ENCODE data around the gene TCF7L2. TPM values are rescaled to one million over a fixed set of nuclear protein-coding genes. Genes with fewer than 3 reads are reported as not detected.

TCF7L2 gene
- polyA plus RNA-seq, 1 experiment: 11.3 TPM

GRCh38 chr10:113021268-113022040, 71.4 kb downstream of the TCF7L2 start:
- no peak for DNase-seq (ENCODE audit: low read depth)

GRCh38 chr10:113022265-113022664, 72.2 kb downstream of the TCF7L2 start:
- no peak for TF ChIP-seq CTCF (IDR thresholded peaks at IDR 0.05; ENCODE audit: insufficient read depth, low read depth, low read length)
- no peaks in the 10 kb centered on the region for H3K27me3 ChIP-seq (ENCODE audit: control insufficient read depth, insufficient read depth, low read length)
- ChIA-PET CTCF (interaction anchor here (0.8 to 1.4 kb wide), 2 partner anchors 17 to 36 kb away, joined by 3 read pairs; no protein-coding TSS in a partner anchor), POLR2A (no interaction called here)
- DNase-seq (ENCODE audit: low read depth): no peak
- H3K36me3 ChIP-seq (ENCODE audit: control insufficient read depth, insufficient read depth, low read length): no peaks in the 10 kb centered on the region; the same call in none of the 2 replicates
- no peak overlapping the region for H3K4me3 ChIP-seq (ENCODE audit: low read depth, low read length)

More at GRCh38 chr10:113021268-113022040, 71.4 kb downstream of the TCF7L2 start:
- Histone ChIP-seq H3K27me3 (ENCODE audit: control insufficient read depth, insufficient read depth, low read length) (no peaks in the 10 kb centered on the region), H3K4me3 (ENCODE audit: low read depth, low read length) (no peak overlapping the region), H3K36me3 (ENCODE audit: control insufficient read depth, insufficient read depth, low read length) (no peaks in the 10 kb centered on the region; the same call in none of the 2 replicates)
- ChIA-PET CTCF (interaction anchor here (0.9 kb wide), 1 partner anchor 550 kb away, joined by 3 read pairs; no protein-coding TSS in a partner anchor), POLR2A (no interaction called here)
- TF ChIP-seq CTCF (IDR thresholded peaks at IDR 0.05; ENCODE audit: insufficient read depth, low read depth, low read length): no peak

- ChIA-PET POLR2A (no interaction called here), CTCF (interaction anchor here (0.8 to 1.4 kb wide), 2 partner anchors 16 to 36 kb away, joined by 3 read pairs; no protein-coding TSS in a partner anchor)
- H3K36me3 ChIP-seq (ENCODE audit: control insufficient read depth, insufficient read depth, low read length): no peaks in the 10 kb centered on the region; the same call in none of the 2 replicates
- H3K27me3 ChIP-seq (ENCODE audit: control insufficient read depth, insufficient read depth, low read length): no peaks in the 10 kb centered on the region
- DNase-seq (ENCODE audit: low read depth): no peak
- no peak overlapping the region for H3K4me3 ChIP-seq (ENCODE audit: low read depth, low read length)
- no peak for TF ChIP-seq CTCF (IDR thresholded peaks at IDR 0.05; ENCODE audit: insufficient read depth, low read depth, low read length)
Measured at GRCh38 chr10:113023017-113023416, 73.0 kb downstream of the TCF7L2 start.

DNA sequence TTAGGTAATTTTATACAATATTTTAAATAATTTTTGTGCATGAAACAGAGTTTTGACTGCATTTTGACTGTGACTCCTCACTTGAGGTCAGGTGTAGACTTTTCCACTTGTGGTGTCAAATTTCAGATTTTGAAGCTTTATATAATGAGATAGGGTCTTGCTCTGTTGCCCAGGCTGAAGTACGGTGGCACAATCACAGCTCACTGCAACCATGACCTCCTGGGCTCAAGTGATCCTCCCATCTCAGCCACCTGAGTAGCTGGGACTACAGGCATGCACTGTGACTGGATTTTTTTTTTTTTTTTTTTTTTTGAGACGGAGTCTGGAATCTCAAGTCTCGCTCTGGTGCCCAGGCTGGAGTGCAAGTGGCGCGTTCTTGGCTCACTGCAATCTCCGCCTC, 74.9 kb downstream of the TCF7L2 start:
- H3K4me3 ChIP-seq (ENCODE audit: low read depth, low read length): no peak overlapping the region
- TF ChIP-seq CTCF (IDR thresholded peaks at IDR 0.05; ENCODE audit: insufficient read depth, low read depth, low read length): no peak
- no peak for DNase-seq (ENCODE audit: low read depth)
- no peaks in the 10 kb centered on the region for H3K27me3 ChIP-seq (ENCODE audit: control insufficient read depth, insufficient read depth, low read length)
- POLR2A ChIA-PET: no interaction called here
- CTCF ChIA-PET: no interaction called here
- H3K36me3 ChIP-seq (ENCODE audit: control insufficient read depth, insufficient read depth, low read length): no peaks in the 10 kb centered on the region

- no peaks in the 10 kb centered on the region for H3K36me3 ChIP-seq (ENCODE audit: control insufficient read depth, insufficient read depth, low read length)
- POLR2A ChIA-PET: no interaction called here
- TF ChIP-seq CTCF (IDR thresholded peaks at IDR 0.05; ENCODE audit: insufficient read depth, low read depth, low read length): no peak
- no peak for DNase-seq (ENCODE audit: low read depth)
- CTCF ChIA-PET: no interaction called here
- no peak overlapping the region for H3K4me3 ChIP-seq (ENCODE audit: low read depth, low read length)
- H3K27me3 ChIP-seq (ENCODE audit: control insufficient read depth, insufficient read depth, low read length): no peaks in the 10 kb centered on the region
Measured at GRCh38 chr10:113025487-113025886, 75.4 kb downstream of the TCF7L2 start.
